ENCODE data around the gene ZNF784. TPM values are rescaled to one million over a fixed set of nuclear protein-coding genes. Genes with fewer than 3 reads are reported as not detected.

ZNF784 gene
- 4.6 to 6.7 TPM (median 6.5 TPM) in 5 replicates for total RNA-seq (2022; extraction: Qiagen RNA extraction; ENCODE audit: low read depth)

GRCh38 chr19:55624109-55625003, at the start of gene ZNF784:
Gene ZNF784, minus strand, starts transcription at chr19:55624566. Its CDS starts 5 bp downstream, at chr19:55624561.

DNA sequence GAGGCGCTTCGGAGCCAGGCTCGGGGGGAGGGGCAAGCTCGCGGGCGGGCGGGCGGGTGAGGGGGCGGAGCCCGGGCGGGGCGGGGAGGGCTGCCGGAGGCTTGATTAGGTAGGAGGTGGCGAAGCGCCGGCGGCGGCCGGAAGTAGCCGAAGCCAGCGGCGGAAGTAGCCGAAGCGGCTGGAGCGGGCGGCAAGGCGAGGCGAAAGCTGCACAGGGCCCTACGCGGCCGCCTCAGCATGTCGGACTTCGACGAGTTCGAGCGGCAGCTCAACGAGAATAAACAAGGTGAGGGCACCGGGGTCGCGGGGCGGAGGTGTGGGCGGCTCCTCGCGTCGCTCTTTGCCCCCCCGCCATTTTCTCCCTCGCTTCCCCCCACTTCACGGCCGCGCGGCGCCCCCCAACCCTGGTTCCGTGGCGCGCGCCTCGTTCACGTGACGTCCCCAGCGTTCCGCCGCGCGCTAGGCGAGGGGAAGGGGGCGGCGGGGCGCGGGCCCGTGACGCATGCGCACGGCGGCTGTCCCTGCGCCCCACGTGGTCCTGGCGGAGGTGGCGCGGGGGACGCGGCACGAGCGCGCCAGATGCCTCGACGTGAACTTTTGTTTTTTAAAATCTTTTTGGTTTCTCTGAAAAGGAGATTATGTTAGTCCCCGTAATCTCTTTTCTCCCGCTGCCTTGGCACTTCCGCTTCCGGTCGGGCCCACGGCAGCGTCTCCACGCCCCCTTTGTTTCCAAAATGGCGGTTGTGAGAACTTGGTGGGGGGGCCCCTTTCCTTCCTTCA, 30.7 kb upstream of the ZNF784 start, which contains the start of gene U2AF2:
U2AF2 (plus strand) TSS at position 168 of the 780 bp plus-strand sequence; CDS start at position 238, 70 bp downstream.

DNA sequence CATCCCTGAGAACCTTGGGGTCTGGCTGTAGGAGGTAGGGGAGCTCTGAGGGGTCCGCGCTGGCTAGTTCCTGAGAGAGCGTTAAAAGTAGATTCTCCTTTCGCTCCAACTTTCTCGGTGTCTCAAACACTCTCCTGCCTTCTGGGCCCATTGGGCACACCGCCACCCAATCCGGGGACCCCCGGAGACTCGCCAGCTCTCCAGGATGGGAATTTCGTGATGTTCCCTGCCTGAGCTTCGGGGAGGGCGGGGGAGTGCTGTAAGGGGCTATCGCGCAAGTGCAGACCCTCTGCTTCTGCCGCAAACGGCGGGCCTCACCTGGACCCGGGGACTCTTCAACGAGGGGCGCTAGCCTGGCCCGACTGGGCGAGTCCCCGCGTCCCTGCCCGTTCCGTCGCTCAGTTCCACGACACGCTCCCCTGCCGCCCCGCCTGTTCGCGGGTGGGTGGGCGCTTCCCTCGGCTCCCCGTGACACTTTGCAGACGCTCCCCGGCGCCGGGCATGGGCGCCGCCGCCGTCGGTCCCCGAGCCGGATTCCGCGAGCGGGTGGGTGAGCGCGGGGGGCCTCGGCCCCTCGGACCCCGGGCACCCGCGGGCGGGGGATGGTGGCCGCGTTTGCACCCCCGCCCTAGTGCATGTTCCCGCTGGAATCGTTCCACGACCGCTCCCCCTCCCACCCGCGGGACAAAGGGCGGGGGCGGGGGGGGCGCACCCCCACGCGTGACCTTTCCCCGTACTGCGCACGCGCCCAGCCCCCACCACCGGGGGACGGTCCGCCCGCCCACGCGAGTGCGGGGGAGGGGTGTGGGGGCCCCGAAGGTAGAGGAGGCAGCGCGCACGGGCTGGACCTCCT, 23.6 kb upstream of the ZNF784 start, which contains the start of gene CCDC106:
CCDC106 (plus strand) TSS at position 481 of the 853 bp plus-strand sequence. CDS start 835 bp downstream, outside the sequence.

DNA sequence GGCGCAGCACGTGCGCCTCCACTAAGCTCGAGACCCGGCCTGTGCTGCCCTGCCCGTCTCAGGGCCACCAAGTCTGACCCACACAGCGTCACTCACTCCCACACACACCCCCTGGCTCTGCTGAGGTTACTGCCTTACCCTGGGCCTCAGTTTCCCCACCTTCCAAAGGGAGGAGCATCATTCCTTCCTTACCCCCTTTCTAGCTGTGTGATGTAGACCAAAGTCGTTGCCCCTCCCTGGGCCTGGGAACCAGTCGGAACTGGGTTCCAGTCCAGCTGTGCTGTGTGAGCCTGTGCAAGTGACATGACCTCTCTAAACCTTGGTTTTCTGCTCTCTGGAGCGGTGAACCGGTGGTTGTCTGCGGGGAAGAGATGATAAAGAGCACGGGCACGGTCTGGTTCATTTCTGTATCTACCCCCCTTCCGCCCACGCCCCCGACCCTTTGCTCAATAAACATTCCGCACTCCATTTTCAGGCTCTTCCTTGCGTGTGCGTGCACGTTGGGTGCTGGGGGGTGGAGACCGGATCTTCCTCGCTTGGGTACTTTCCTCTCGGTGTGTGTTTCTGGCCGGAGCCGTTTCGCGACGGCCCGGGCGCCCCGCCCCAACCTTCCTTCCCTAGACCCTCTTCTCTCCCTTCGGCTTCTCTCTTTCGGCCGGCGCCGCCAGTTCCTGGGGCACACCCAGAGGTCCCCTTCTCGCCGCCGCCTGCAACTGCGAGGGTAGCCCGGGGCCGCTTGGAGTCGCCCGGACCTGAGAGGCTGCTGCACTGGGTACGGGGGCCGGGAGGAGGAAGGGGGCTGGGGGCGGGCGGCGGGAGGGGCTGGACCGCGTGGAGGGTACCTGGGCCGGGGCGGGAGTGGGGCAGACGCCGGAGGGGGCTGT, 18.9 kb upstream of the ZNF784 start, which contains the start of gene ZNF581:
ZNF581 (plus strand) TSS at position 647 of the 884 bp plus-strand sequence. CDS start 923 bp downstream, outside the sequence.

DNA sequence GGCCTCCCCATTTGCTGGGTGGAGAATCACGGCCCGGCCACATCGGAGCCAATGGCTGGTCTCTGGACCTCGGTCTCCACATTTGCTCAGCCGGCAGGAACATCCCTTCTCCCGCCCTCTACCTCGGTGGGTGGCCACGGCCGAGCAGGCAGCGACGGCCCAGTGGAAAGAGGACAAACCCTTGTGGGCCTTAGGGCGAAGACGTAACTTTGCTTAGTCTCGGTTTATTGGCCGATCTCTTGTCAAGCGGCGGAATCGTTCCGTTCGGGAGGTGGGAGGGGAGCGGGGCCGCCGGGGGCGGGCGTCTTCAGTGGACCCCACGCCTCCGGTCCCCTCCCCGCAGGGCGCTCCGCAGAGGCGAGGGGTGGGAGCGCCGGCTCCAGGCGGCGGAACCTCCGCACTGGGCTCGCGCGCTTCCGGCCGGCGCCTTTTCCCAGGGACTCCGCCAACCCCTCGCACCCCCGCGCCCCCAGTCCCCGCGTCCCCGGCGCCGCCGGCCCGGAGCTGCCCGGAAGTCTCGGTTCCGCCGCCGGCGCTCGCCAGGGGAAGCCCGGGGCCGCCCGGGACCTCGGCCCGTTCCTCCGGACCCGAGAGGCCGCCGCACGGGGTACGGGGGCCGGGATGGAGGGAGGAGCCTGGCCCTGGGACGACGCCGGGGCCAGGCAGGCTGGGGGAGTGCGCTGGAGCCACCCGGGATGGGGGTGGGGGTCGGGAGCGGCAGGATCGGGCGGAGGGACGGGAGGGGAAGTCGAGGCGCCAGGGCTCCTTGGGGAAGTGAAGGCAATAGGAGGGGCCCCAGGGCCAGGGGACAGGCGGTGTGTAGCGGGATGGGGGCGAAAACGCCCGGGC, 16.4 kb upstream of the ZNF784 start, which contains the start of gene ZNF580:
ZNF580 (plus strand) TSS at position 426 of the 849 bp plus-strand sequence. CDS start 1,507 bp downstream, outside the sequence.

GRCh38 chr19:55605637-55606470, 18.5 kb downstream of the ZNF784 start, which contains the start of gene ZNF865:
Gene ZNF865, plus strand, starts transcription at chr19:55605647. Its CDS starts 7,972 bp downstream, at chr19:55613619.

GRCh38 chr19:55599842-55600661, 24.3 kb downstream of the ZNF784 start, which contains the start of gene ZNF524:
Gene ZNF524, plus strand, starts transcription at chr19:55600288. Its CDS starts 1,825 bp downstream, at chr19:55602113.

GRCh38 chr19:55599468-55599841, 24.9 kb downstream of the ZNF784 start, which contains the start of gene FIZ1:
Gene FIZ1, minus strand, starts transcription at chr19:55599517. Its CDS starts 1,652 bp downstream, at chr19:55597865.

GRCh38 chr19:55580628-55581144, 43.7 kb downstream of the ZNF784 start, which contains the start of gene ZNF579:
Gene ZNF579, minus strand, starts transcription at chr19:55580848. Its CDS starts 1,209 bp downstream, at chr19:55579639.

Other genes with a start within 250 kb of the ZNF784 start
- 0.85 to 2.5 TPM (median 1.5 TPM) in 5 replicates for gene TMEM190, start 247.7 kb downstream of the ZNF784 start, total RNA-seq (2022; extraction: Qiagen RNA extraction; ENCODE audit: low read depth)
- 3.2 to 11.8 TPM (median 11.4 TPM) in 5 replicates for gene TMEM238, start 240.3 kb downstream of the ZNF784 start, total RNA-seq (2022; extraction: Qiagen RNA extraction; ENCODE audit: low read depth)
- gene RPL28, start 238.6 kb downstream of the ZNF784 start, total RNA-seq (2022; extraction: Qiagen RNA extraction; ENCODE audit: low read depth): 2,587 to 3,378 TPM (median 2,939 TPM) in 5 replicates
- 361 to 580 TPM (median 509 TPM) in 5 replicates for gene UBE2S, start 216.8 kb downstream of the ZNF784 start, total RNA-seq (2022; extraction: Qiagen RNA extraction; ENCODE audit: low read depth)
- 0.02 TPM in 1 of 5 replicates, not detected in the others for gene SHISA7, start 181.3 kb downstream of the ZNF784 start, total RNA-seq (2022; extraction: Qiagen RNA extraction; ENCODE audit: low read depth)
- gene ISOC2, start 162.9 kb downstream of the ZNF784 start, total RNA-seq (2022; extraction: Qiagen RNA extraction; ENCODE audit: low read depth): 54.3 to 66.1 TPM (median 59.7 TPM) in 5 replicates
- gene C19orf85, start 159.8 kb downstream of the ZNF784 start, total RNA-seq (2022; extraction: Qiagen RNA extraction; ENCODE audit: low read depth): not detected in 5 replicates
- gene ZNF628, start 147.9 kb downstream of the ZNF784 start, total RNA-seq (2022; extraction: Qiagen RNA extraction; ENCODE audit: low read depth): 4.1 to 8.9 TPM (median 8.1 TPM) in 5 replicates
- 35.9 to 69.5 TPM (median 57.9 TPM) in 5 replicates for gene NAT14, start 139.4 kb downstream of the ZNF784 start, total RNA-seq (2022; extraction: Qiagen RNA extraction; ENCODE audit: low read depth)
- 0.54 to 1.2 TPM (median 0.95 TPM) in 5 replicates for gene SSC5D, start 136.1 kb downstream of the ZNF784 start, total RNA-seq (2022; extraction: Qiagen RNA extraction; ENCODE audit: low read depth)
- gene SBK2, start 87.4 kb downstream of the ZNF784 start, total RNA-seq (2022; extraction: Qiagen RNA extraction; ENCODE audit: low read depth): 1.4 to 2.7 TPM (median 2.3 TPM) in 5 replicates
- gene SBK3, start 79.0 kb downstream of the ZNF784 start, total RNA-seq (2022; extraction: Qiagen RNA extraction; ENCODE audit: low read depth): 1.4 to 2.0 TPM (median 1.7 TPM) in 5 replicates
- 17.5 to 33.5 TPM (median 31.6 TPM) in 5 replicates for gene ZNF579, start 43.7 kb downstream of the ZNF784 start, total RNA-seq (2022; extraction: Qiagen RNA extraction; ENCODE audit: low read depth)
- 22.4 to 26.6 TPM (median 25.4 TPM) in 5 replicates for gene FIZ1, start 25.0 kb downstream of the ZNF784 start, total RNA-seq (2022; extraction: Qiagen RNA extraction; ENCODE audit: low read depth)
- gene ZNF524, start 24.3 kb downstream of the ZNF784 start, total RNA-seq (2022; extraction: Qiagen RNA extraction; ENCODE audit: low read depth): 12.9 to 20.5 TPM (median 17.4 TPM) in 5 replicates
- gene ZNF865, start 18.9 kb downstream of the ZNF784 start, total RNA-seq (2022; extraction: Qiagen RNA extraction; ENCODE audit: low read depth): 7.3 to 16.1 TPM (median 12.2 TPM) in 5 replicates
- gene ZNF580, start 16.4 kb upstream of the ZNF784 start, total RNA-seq (2022; extraction: Qiagen RNA extraction; ENCODE audit: low read depth): 29.8 to 60.8 TPM (median 53.2 TPM) in 5 replicates
- gene ZNF581, start 19.1 kb upstream of the ZNF784 start, total RNA-seq (2022; extraction: Qiagen RNA extraction; ENCODE audit: low read depth): 35.3 to 52.1 TPM (median 49.6 TPM) in 5 replicates
- 15.2 to 19.9 TPM (median 19.1 TPM) in 5 replicates for gene CCDC106, start 23.6 kb upstream of the ZNF784 start, total RNA-seq (2022; extraction: Qiagen RNA extraction; ENCODE audit: low read depth)
- 265 to 295 TPM (median 292 TPM) in 5 replicates for gene U2AF2, start 30.5 kb upstream of the ZNF784 start, total RNA-seq (2022; extraction: Qiagen RNA extraction; ENCODE audit: low read depth)
- gene EPN1, start 50.7 kb upstream of the ZNF784 start, total RNA-seq (2022; extraction: Qiagen RNA extraction; ENCODE audit: low read depth): 123 to 213 TPM (median 191 TPM) in 5 replicates
- not detected in 5 replicates for gene NLRP9, start 113.8 kb upstream of the ZNF784 start, total RNA-seq (2022; extraction: Qiagen RNA extraction; ENCODE audit: low read depth)
- gene RFPL4A, start 134.5 kb upstream of the ZNF784 start, total RNA-seq (2022; extraction: Qiagen RNA extraction; ENCODE audit: low read depth): 0.22 to 0.86 TPM (median 0.56 TPM) in 5 replicates
- gene RFPL4AL1, start 144.6 kb upstream of the ZNF784 start, total RNA-seq (2022; extraction: Qiagen RNA extraction; ENCODE audit: low read depth): not detected in 5 replicates
- gene NLRP11, start 207.4 kb upstream of the ZNF784 start, total RNA-seq (2022; extraction: Qiagen RNA extraction; ENCODE audit: low read depth): 0.06 TPM in 1 of 5 replicates, not detected in the others
- gene NLRP4, start 212.0 kb upstream of the ZNF784 start, total RNA-seq (2022; extraction: Qiagen RNA extraction; ENCODE audit: low read depth): not detected in 5 replicates

All from A549 treated with RU486 at 1 μM for 4 hours (cell line).